ENCODE measurements around the gene RSRC2. TPM values are rescaled to one million over a fixed set of nuclear protein-coding genes. Genes with fewer than 3 reads are reported as not detected.

Gene RSRC2
- total and polyA plus RNA-seq, 10 of the 15 experiments (the other 5 are each of a cell fraction or from before 2014, with no cell fraction given) = 49.8 to 112 (median 60.6) TPM

GRCh38 chr12:122526683-122527477 lies at the start of gene RSRC2, which contains the start of gene KNTC1 (continued):
- TF ChIP-seq SRF (IDR thresholded peaks at IDR 0.05; ENCODE audit: low read depth in 2 of 2, low read length in 2 of 2) = no peak
- no peak for TF ChIP-seq SMC3 (IDR thresholded peaks at IDR 0.05; ENCODE audit: borderline replicate concordance, low read length)
- no peak for TF ChIP-seq IRF5 (IDR thresholded peaks at IDR 0.05; ENCODE audit: borderline replicate concordance)
- TF ChIP-seq ZBTB40 (IDR thresholded peaks at IDR 0.05; ENCODE audit: borderline replicate concordance) = peak; percentile 90; the same call in 1 of the 2 replicates
- TF ChIP-seq CEBPB (IDR thresholded peaks at IDR 0.05; ENCODE audit: borderline replicate concordance in 1 of 2, low read depth in 2 of 2, low read length in 2 of 2) = no peak
- peak; percentile 100 for TF ChIP-seq RB1 (IDR thresholded peaks at IDR 0.05; ENCODE audit: borderline replicate concordance)
- TF ChIP-seq SREBF2 (IDR thresholded peaks at IDR 0.05; ENCODE audit: low read length) = no peak
- TF ChIP-seq E2F4 (IDR thresholded peaks at IDR 0.05; ENCODE audit: low read depth, low read length) = peak; percentile 86
- TF ChIP-seq JUND (IDR thresholded peaks at IDR 0.05; ENCODE audit: low read depth, low read length) = no peak
- no peak for TF ChIP-seq IRF4 (IDR thresholded peaks at IDR 0.05; ENCODE audit: low read depth, low read length)
- TF ChIP-seq TCF3 (IDR thresholded peaks at IDR 0.05; ENCODE audit: borderline replicate concordance, insufficient read depth, low read depth, low read length) = peak; percentile 53; the same call in 1 of the 2 replicates
- no peak for TF ChIP-seq ZBTB33 (IDR thresholded peaks at IDR 0.05)
- TF ChIP-seq BHLHE40 (IDR thresholded peaks at IDR 0.05; ENCODE audit: borderline replicate concordance in 1 of 2, low read depth in 2 of 2, low read length in 1 of 2) = no peak
- no peak for TF ChIP-seq SIX5 (IDR thresholded peaks at IDR 0.05; ENCODE audit: low read depth, low read length, severe bottlenecking)
- no peak for TF ChIP-seq NFYA (IDR thresholded peaks at IDR 0.05; ENCODE audit: borderline replicate concordance, low read depth, low read length)
- TF ChIP-seq ZBTB11 (CRISPR knock-in tag; IDR thresholded peaks at IDR 0.05) = no peak
